Measurements from ENCODE around the gene UBE3D.

Gene UBE3D

DNA sequence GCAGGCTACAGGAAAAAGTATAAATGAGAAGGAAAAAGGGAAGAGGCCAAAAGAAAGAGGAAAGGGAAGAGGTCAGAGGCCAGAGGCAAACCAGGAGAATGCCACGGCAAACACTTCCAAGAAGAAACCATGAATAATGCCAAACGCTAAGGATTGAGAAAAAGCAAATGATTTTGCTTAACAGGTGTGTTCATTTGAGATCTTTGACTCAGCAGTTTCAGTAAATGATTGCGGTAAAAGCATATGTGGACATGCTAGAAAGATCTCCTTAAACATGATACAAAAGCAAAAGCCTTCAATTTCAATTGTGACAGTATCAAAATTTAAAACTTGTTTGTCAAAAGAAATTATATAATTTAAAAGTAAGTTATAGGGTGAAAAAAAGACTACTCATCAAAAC lies 70.6 kb downstream of the UBE3D start:
- TF ChIP-seq TAF1 (IDR thresholded peaks at IDR 0.05; ENCODE audit: borderline replicate concordance, insufficient read depth, low read length) (no peak), REST (IDR thresholded peaks at IDR 0.05; ENCODE audit: insufficient read depth in 1 of 2, low read depth in 2 of 2, low read length in 2 of 2) (no peak), FOXP2 (optimal IDR thresholded peaks at IDR 0.05; ENCODE audit: borderline replicate concordance, extremely low read depth, extremely low read length, insufficient read depth) (no peak), SIN3A (IDR thresholded peaks at IDR 0.05; ENCODE audit: borderline replicate concordance, insufficient read depth, low read length) (no peak), POLR2AphosphoS5 (IDR thresholded peaks at IDR 0.05; ENCODE audit: low read depth, low read length) (no peak)

GRCh38 chr6:82989736-82990290 lies 75.8 kb downstream of the UBE3D start:
- no peak for TF ChIP-seq REST (IDR thresholded peaks at IDR 0.05; ENCODE audit: insufficient read depth in 1 of 2, low read depth in 2 of 2, low read length in 2 of 2)
- no peak for TF ChIP-seq FOXP2 (optimal IDR thresholded peaks at IDR 0.05; ENCODE audit: borderline replicate concordance, extremely low read depth, extremely low read length, insufficient read depth)
- no peak for TF ChIP-seq SIN3A (IDR thresholded peaks at IDR 0.05; ENCODE audit: borderline replicate concordance, insufficient read depth, low read length)
- no peak for TF ChIP-seq POLR2AphosphoS5 (IDR thresholded peaks at IDR 0.05; ENCODE audit: low read depth, low read length)
- TF ChIP-seq TAF1 (IDR thresholded peaks at IDR 0.05; ENCODE audit: borderline replicate concordance, insufficient read depth, low read length), result no peak

GRCh38 chr6:82988930-82989351 lies 76.7 kb downstream of the UBE3D start:
- TF ChIP-seq FOXP2 (optimal IDR thresholded peaks at IDR 0.05; ENCODE audit: borderline replicate concordance, extremely low read depth, extremely low read length, insufficient read depth) (no peak), REST (IDR thresholded peaks at IDR 0.05; ENCODE audit: insufficient read depth in 1 of 2, low read depth in 2 of 2, low read length in 2 of 2) (no peak), POLR2AphosphoS5 (IDR thresholded peaks at IDR 0.05; ENCODE audit: low read depth, low read length) (no peak), SIN3A (IDR thresholded peaks at IDR 0.05; ENCODE audit: borderline replicate concordance, insufficient read depth, low read length) (no peak), TAF1 (IDR thresholded peaks at IDR 0.05; ENCODE audit: borderline replicate concordance, insufficient read depth, low read length) (no peak)

- no peak for TF ChIP-seq FOXP2 (optimal IDR thresholded peaks at IDR 0.05; ENCODE audit: borderline replicate concordance, extremely low read depth, extremely low read length, insufficient read depth)
- no peak for TF ChIP-seq TAF1 (IDR thresholded peaks at IDR 0.05; ENCODE audit: borderline replicate concordance, insufficient read depth, low read length)
- TF ChIP-seq SIN3A (IDR thresholded peaks at IDR 0.05; ENCODE audit: borderline replicate concordance, insufficient read depth, low read length), result no peak
- TF ChIP-seq POLR2AphosphoS5 (IDR thresholded peaks at IDR 0.05; ENCODE audit: low read depth, low read length), result no peak
- TF ChIP-seq REST (IDR thresholded peaks at IDR 0.05; ENCODE audit: insufficient read depth in 1 of 2, low read depth in 2 of 2, low read length in 2 of 2), result no peak
Observed at GRCh38 chr6:82987951-82988350, 77.7 kb downstream of the UBE3D start.

Data from PFSK-1 (cell line).